Inflammatory macrophage (primary cell): Measurements from ENCODE around the gene OSR1.

Experiments
- DNase-seq, 2 donors: peaks; one replicate each; pipeline ENCODE4 v3.0.0-alpha.2; 2020 to 2022

The OSR1 gene

GRCh38 chr2:19357402-19358241 lies 801 bp downstream of the OSR1 start:
- no peak for DNase-seq

GRCh38 chr2:19356545-19357401 lies 1.6 kb downstream of the OSR1 start:
- no peak for DNase-seq

GRCh38 chr2:19355931-19356544 lies 2.4 kb downstream of the OSR1 start:
- no peak for DNase-seq

GRCh38 chr2:19355416-19355821 lies 3.0 kb downstream of the OSR1 start:
- DNase-seq = no peak

GRCh38 chr2:19355014-19355405 lies 3.4 kb downstream of the OSR1 start:
- no peak for DNase-seq

GRCh38 chr2:19353721-19354050 lies 4.7 kb downstream of the OSR1 start:
- DNase-seq = no peak

- no peak for DNase-seq
Measured at GRCh38 chr2:19352946-19353720, 5.3 kb downstream of the OSR1 start.

GRCh38 chr2:19351899-19352697 lies 6.3 kb downstream of the OSR1 start:
- no peak for DNase-seq

GRCh38 chr2:19351499-19351898 lies 6.9 kb downstream of the OSR1 start:
- no peak for DNase-seq

- no peak for DNase-seq
Measured at GRCh38 chr2:19350678-19351401, 7.6 kb downstream of the OSR1 start.

- DNase-seq = peak; percentile 44 to 63
Measured at GRCh38 chr2:19349911-19350677, 8.3 kb downstream of the OSR1 start.

GRCh38 chr2:19348692-19349091 lies 9.7 kb downstream of the OSR1 start:
- DNase-seq = no peak

- peak; percentile 98 for DNase-seq
Measured at GRCh38 chr2:19347619-19348562, 10.5 kb downstream of the OSR1 start.

GRCh38 chr2:19346983-19347618 lies 11.3 kb downstream of the OSR1 start:
- DNase-seq = peak in 1 of 2 donors; percentile 13

- no peak for DNase-seq
Measured at GRCh38 chr2:19337742-19338141, 20.7 kb downstream of the OSR1 start.

- DNase-seq = no peak
Measured at GRCh38 chr2:19337202-19337601, 21.2 kb downstream of the OSR1 start.

GRCh38 chr2:19336781-19337180 lies 21.6 kb downstream of the OSR1 start:
- DNase-seq = no peak

GRCh38 chr2:19332503-19332902 lies 25.9 kb downstream of the OSR1 start:
- no peak for DNase-seq

GRCh38 chr2:19331450-19331849 lies 27.0 kb downstream of the OSR1 start:
- no peak for DNase-seq
